ENCODE measurements around the gene USP54.

The USP54 gene

DNA sequence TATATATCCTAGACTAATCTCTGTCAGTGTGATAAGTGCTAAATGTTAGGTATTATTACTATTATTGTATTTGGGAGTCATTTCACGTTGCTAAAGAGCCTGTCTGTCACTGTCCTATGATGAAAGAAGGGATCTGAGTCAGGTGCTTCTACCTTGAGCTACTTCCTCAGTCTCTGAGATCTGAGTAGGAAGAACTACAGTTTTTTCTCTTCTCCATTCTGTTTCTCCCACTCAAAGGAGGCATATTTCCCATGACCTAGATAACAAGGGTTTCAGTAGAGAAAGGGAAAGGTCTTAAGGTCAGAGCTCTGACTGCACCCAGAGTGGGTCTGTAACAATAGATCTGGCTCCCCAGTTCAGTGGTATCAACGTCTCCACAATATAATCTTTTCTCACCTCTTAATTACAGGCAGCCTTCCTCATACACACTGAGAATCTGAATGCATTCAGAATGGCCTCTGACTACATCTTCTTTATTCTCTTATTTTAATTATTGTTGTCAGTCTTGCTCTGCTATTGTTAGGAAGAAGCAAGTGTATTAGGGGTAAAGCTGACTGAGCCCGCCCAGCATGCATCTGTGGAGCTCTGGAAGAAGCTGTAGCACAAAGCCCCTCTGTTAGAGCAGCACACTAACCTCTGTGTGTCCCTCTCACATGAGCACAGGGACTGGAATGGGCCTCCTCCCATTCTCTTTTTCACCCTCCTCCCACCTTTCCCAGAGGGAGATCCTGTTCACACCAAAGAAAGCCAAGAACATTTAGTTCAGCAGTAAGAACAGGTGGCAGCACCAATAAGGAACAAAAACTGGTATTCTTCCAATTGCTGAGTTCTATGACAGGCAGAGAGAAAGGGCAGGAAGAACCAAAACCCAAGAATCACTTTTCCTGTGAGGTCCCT is 38.1 kb downstream of the USP54 start:
- no peak for DNase-seq (ENCODE audit: extremely low read depth, low read depth)
- TF ChIP-seq, protein P1, sequence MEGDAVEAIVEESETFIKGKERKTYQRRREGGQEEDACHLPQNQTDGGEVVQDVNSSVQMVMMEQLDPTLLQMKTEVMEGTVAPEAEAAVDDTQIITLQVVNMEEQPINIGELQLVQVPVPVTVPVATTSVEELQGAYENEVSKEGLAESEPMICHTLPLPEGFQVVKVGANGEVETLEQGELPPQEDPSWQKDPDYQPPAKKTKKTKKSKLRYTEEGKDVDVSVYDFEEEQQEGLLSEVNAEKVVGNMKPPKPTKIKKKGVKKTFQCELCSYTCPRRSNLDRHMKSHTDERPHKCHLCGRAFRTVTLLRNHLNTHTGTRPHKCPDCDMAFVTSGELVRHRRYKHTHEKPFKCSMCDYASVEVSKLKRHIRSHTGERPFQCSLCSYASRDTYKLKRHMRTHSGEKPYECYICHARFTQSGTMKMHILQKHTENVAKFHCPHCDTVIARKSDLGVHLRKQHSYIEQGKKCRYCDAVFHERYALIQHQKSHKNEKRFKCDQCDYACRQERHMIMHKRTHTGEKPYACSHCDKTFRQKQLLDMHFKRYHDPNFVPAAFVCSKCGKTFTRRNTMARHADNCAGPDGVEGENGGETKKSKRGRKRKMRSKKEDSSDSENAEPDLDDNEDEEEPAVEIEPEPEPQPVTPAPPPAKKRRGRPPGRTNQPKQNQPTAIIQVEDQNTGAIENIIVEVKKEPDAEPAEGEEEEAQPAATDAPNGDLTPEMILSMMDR (IDR thresholded peaks at IDR 0.05; ENCODE audit: low read depth, low read length), result no peak

- no peak for DNase-seq (ENCODE audit: extremely low read depth, low read depth)
- TF ChIP-seq, protein P1 (IDR thresholded peaks at IDR 0.05; ENCODE audit: low read depth, low read length), result no peak
These were observed 39.6 kb downstream of the USP54 start for GRCh38 chr10:73551515-73551914.

GRCh38 chr10:73545357-73545756 is 45.8 kb downstream of the USP54 start:
- TF ChIP-seq, protein P1 (IDR thresholded peaks at IDR 0.05; ENCODE audit: low read depth, low read length), result no peak
- DNase-seq (ENCODE audit: extremely low read depth, low read depth), result no peak

DNA sequence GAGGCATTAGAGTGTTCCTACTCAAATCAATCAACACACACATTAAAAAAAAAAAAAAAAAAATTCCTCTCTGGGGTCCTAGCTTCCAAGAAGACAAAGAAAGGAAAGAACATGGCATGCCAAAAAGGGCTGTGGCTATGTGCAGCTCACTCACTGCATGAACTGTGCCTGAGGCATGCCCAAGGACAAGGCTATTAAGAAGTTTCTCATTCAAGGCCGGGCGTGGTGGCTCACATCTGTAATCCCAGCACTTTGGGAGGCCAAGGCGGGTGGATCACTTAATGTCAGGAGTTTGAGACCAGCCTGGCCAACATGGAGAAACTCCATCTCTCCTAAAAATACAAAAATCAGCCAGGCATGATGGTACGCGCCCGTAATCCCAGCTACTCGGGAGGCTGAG is 53.4 kb downstream of the USP54 start:
- TF ChIP-seq, protein P1 (IDR thresholded peaks at IDR 0.05; ENCODE audit: low read depth, low read length), result no peak
- DNase-seq (ENCODE audit: extremely low read depth, low read depth), result no peak

GRCh38 chr10:73537288-73537687 is 53.9 kb downstream of the USP54 start:
- no peak for DNase-seq (ENCODE audit: extremely low read depth, low read depth)
- TF ChIP-seq, protein P1 (IDR thresholded peaks at IDR 0.05; ENCODE audit: low read depth, low read length), result no peak

DNA sequence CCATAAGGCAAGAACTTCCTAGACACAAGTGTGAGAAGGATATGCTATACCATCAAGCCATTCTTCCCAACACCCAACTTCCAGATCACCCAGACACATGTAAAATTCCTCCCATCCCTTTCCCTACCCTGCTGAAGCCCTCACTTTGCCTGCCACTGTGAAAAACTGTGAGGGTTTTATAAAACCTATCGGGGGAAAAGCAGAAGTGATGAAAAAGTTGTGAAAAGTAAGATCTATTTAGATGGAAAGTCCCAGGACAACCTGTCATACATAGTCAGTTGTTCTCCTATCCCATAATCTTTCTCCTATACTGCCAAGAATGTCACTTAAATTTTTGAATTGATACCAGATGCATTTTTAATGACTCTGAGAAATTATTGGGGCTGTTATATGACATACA is 56.3 kb downstream of the USP54 start:
- TF ChIP-seq, protein P1 (IDR thresholded peaks at IDR 0.05; ENCODE audit: low read depth, low read length), result no peak
- DNase-seq (ENCODE audit: extremely low read depth, low read depth), result no peak

- TF ChIP-seq, protein P1 (IDR thresholded peaks at IDR 0.05; ENCODE audit: low read depth, low read length), result peak; percentile 75
- DNase-seq (ENCODE audit: extremely low read depth, low read depth), result peak; percentile 49
These were observed 61.9 kb downstream of the USP54 start for GRCh38 chr10:73529089-73529832.

All from AG09319 (cell line).